ENCODE data around the gene STX7.
A peak's percentile ranks its signal among the peaks of the same experiment; 100 is the strongest.

Gene STX7

DNA sequence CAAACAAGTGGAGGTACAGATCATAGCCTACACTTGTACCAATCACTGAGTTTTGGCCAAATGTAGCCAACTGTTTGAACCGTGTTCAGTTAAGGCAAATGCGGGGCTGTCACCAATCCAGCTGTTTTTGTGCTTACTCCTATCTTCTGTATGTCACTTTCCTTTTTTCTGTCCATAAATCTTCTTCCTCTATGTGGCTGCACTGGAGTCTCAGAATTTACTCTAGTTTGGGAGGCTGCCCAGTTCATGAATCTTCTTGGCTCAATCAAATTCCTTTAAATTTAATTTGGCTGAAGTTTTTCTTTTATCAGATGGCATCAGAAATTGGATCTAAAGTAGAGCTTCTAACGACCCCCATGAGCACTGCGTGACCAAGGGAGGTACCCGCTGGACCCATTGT lies 11.7 kb upstream of the STX7 start:
- peaks cover 11% of the 10 kb centered on the region for H3K4me1 ChIP-seq
- DNase-seq (ENCODE audit: low spot score in 2 of 2) = no peak
- peaks cover 13% of the 10 kb centered on the region; the same call in 1 of the 2 replicates for H3K27me3 ChIP-seq (ENCODE audit: low read depth)
- in situ Hi-C loops (cut with MboI; ENCODE audit: low sequenced_read_pairs) = no loop called here
- no peaks in the 10 kb centered on the region for H3K9me3 ChIP-seq
- no peaks in the 10 kb centered on the region for H3K36me3 ChIP-seq (replicated peaks)
- H3K4me3 ChIP-seq = no peak overlapping the region

DNA sequence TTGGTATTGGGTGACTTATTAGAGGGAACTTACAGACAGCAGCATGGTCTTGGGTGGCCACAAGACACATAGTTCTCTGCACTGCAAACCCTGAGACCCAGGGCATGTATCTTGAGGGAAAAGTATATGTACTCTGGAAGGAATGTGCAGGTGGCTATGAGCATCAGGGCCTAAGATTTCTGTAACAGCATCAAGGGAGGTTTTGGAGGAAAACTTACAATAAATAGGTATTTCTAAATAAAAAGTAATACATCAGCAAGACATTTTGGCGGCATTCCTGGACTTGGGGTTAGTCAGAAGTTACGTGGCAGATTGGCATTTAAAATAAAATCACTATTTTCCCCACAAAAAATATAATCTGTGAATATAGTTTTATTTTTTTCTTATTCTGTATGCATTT lies 8.0 kb upstream of the STX7 start:
- Histone ChIP-seq H3K9me3 (no peaks in the 10 kb centered on the region), H3K4me3 (no peak overlapping the region), H3K36me3 (replicated peaks) (no peaks in the 10 kb centered on the region), H3K27me3 (ENCODE audit: low read depth) (peaks cover 13% of the 10 kb centered on the region; the same call in 1 of the 2 replicates), H3K4me1 (peaks cover 5% of the 10 kb centered on the region)
- DNase-seq (ENCODE audit: low spot score in 2 of 2) = no peak
- in situ Hi-C loops (cut with MboI; ENCODE audit: low sequenced_read_pairs) = no loop called here

DNA sequence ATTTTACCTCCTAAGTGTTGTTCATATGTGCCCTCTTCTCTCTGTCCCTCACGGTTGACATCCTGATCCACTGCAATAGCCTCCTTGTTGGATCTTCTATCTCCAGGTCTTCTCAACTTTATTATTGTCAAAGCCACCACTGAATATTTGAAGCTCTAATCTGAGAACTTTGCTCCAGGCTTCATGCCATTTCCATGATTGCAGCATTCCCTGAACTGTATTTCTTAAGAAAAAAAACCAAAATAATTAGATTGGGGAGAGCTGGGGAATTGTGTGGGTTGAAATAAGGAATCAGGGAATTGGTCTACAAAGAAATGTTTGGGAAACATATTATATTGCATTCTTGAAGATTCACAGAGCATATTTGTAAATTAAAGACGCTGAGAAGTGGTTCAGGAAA lies 2.5 kb upstream of the STX7 start:
- DNase-seq (ENCODE audit: low spot score in 2 of 2) = no peak
- H3K27me3 ChIP-seq (ENCODE audit: low read depth) = peaks cover 3% of the 10 kb centered on the region; the same call in 1 of the 2 replicates

DNA sequence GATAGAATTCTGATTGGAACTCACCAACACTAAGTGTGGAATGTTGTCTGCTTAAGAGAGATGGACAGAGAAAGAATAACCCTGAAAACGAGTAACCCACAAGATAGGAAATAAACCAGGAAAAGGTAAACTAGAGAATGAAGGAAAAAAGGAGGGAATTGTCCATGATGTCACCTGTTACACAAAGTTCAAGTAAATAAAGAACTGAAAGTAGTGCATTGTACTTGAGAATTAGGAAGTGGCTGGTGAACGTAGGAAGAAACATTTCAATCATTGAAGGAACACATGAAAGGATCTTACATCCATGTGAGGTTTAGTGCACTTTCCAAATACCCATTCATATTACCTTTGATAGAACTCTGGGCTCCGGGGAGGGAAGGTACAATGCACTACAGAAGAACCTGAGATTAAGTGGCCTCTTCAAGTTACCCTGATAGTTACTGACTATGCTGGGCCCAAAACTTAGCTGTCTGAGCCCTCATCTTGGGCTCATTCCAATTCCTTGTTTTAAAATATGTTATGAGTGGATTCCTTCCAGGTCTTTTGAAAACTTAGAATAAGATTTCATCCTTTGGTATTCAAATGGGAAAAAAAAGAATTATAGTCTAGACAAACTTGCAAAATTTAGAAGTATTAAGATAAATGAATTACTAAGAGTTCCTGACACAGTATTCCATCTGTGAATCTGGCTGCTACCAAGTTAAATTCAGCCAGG lies 1.1 kb upstream of the STX7 start:
- Histone ChIP-seq H3K9me3 (no peaks in the 10 kb centered on the region), H3K4me3 (no peak overlapping the region), H3K36me3 (replicated peaks) (no peaks in the 10 kb centered on the region), H3K4me1 (peaks cover 21% of the 10 kb centered on the region), H3K27me3 (ENCODE audit: low read depth) (peaks cover 3% of the 10 kb centered on the region; the same call in 1 of the 2 replicates)
- DNase-seq (ENCODE audit: low spot score in 2 of 2) = no peak
- in situ Hi-C loops (cut with MboI; ENCODE audit: low sequenced_read_pairs) = no loop called here

More for the DNA sequence above, 2.5 kb upstream of the STX7 start:
- in situ Hi-C loops (cut with MboI; ENCODE audit: low sequenced_read_pairs) = no loop called here
- Histone ChIP-seq H3K36me3 (replicated peaks) (no peaks in the 10 kb centered on the region), H3K4me1 (peaks cover 17% of the 10 kb centered on the region), H3K9me3 (no peaks in the 10 kb centered on the region), H3K4me3 (no peak overlapping the region)

DNA sequence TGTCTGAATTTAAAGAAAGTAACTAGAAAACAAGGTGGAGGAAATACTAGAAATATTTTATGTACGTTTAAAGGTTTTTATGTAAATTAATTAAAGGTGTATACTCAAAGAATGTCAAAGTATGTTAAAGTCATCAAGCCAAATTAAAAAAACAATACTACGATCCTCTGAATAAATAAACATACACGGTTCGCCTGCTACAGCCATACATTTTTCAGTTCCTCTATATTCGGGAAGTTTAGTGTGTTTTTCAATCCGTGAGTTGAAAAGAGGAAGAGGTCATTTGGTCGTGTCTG lies 626 bp downstream of the STX7 start:
- in situ Hi-C loops (cut with MboI; ENCODE audit: low sequenced_read_pairs) = no loop called here

DNA sequence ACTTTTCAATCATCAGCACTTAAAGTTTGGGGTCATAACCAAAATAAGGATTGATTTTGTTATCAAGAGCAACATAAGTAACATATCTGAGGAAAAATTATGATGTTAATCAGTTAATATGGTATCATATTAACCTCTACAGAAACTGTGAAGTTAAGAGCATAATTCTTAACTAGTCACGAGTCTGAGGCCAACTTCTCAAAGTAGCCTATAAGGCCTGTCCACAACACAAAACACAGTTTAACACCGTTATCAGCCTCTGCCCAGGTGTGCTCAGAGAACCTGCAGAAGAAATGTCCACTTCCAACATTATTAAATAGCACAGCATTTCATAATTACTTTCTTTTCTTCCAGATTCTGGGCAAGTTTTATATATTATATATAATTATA lies 1.1 kb downstream of the STX7 start:
- peak overlapping the region; percentile 86 for H3K4me3 ChIP-seq
- peaks cover 21% of the 10 kb centered on the region for H3K4me1 ChIP-seq
- H3K36me3 ChIP-seq (replicated peaks) = no peaks in the 10 kb centered on the region
- in situ Hi-C loops (cut with MboI; ENCODE audit: low sequenced_read_pairs) = no loop called here
- 0 out of 2 replicates have a peak, but pooled peaks cover 3% of the 10 kb centered on the region for H3K27me3 ChIP-seq (ENCODE audit: low read depth)
- no peaks in the 10 kb centered on the region for H3K9me3 ChIP-seq
- DNase-seq (ENCODE audit: low spot score in 2 of 2) = no peak

More for the DNA sequence above, 626 bp downstream of the STX7 start:
- Histone ChIP-seq H3K9me3 (no peaks in the 10 kb centered on the region), H3K4me1 (peaks cover 21% of the 10 kb centered on the region), H3K4me3 (peak overlapping the region; percentile 86), H3K36me3 (replicated peaks) (no peaks in the 10 kb centered on the region), H3K27me3 (ENCODE audit: low read depth) (0 out of 2 replicates have a peak, but pooled peaks cover 3% of the 10 kb centered on the region)
- no peak for DNase-seq (ENCODE audit: low spot score in 2 of 2)

DNA sequence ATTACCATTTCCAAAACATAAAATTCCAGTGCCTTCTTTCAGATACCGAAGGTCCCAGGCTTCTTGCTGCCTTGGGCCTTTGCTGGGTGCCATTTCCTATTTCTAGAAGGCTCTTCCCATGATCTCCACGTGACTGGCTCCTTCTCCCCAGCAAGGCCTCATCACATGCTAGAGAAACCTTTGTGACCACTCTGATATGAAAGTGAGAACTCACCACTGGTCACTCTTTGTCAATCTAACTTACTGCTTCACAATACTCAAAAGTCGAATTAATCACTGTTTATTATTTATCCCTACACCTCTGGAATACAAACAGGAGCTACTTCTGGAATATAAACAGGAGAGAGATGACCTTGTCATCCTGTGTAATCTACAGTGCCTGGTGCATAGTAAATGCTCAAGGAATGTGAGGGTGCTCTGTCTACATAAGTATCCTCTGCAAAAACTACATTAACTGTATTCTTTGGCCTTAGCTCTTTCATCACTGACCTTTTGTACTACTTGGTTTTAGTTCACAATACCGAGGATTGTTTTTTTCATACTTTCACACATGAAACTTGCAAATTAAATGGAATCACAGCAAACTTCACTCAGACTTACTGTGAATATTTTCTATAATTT lies 1.6 kb downstream of the STX7 start:
- 0 out of 2 replicates have a peak, but pooled peaks cover 3% of the 10 kb centered on the region for H3K27me3 ChIP-seq (ENCODE audit: low read depth)
- H3K4me1 ChIP-seq = peaks cover 22% of the 10 kb centered on the region
- H3K9me3 ChIP-seq = no peaks in the 10 kb centered on the region
- no peak for DNase-seq (ENCODE audit: low spot score in 2 of 2)
- in situ Hi-C loops (cut with MboI; ENCODE audit: low sequenced_read_pairs) = no loop called here
- no peak overlapping the region; the same call in 1 of the 2 replicates for H3K4me3 ChIP-seq
- no peaks in the 10 kb centered on the region for H3K36me3 ChIP-seq (replicated peaks)

DNA sequence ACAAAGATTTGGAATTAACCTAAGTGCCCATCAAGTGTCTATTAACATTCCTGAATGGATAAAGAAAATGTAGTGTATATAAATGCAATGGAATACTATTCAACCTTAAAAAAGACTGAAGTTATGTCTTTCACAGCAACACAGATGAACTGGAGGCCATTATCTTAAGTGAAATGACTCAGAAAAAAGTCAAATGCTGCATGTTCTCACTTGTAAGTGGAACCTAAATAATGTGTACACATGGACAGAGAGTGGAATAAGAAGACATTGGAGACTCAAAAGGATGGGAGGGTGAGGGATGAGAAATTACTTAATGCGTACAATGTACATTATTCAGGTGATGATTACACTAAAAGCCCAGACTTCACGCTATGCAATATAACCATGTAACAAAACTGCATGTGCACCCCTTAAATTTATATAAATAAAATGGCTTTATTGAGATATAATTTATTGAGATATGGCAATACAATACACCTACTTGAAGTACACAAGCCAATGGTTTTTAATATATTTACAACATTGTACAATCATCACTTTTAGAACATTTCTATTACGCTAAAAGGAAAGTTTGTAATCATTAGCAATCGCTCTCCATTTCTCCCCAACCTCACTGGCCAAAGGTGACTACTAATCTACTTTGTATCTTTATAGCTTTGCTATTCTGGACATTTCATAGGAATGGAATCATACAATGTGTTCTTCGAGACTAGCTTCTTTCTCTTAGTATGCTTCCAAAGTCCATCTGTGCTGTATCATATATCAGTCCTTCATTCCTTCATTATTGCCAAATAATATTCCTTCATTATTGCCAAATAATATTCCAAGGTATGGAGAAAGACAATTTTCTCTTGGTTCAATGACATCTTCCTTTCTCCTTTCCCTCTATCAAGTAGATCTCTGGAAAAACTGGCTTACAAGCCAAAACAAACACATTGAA lies 5.8 kb downstream of the STX7 start:
- Histone ChIP-seq H3K4me3 (no peak overlapping the region), H3K36me3 (replicated peaks) (peaks cover 4% of the 10 kb centered on the region; the same call in 1 of the 2 replicates), H3K4me1 (peaks cover 21% of the 10 kb centered on the region), H3K9me3 (no peaks in the 10 kb centered on the region), H3K27me3 (ENCODE audit: low read depth) (no peaks in the 10 kb centered on the region)
- DNase-seq (ENCODE audit: low spot score in 2 of 2) = no peak
- in situ Hi-C loops (cut with MboI; ENCODE audit: low sequenced_read_pairs) = no loop called here

DNA sequence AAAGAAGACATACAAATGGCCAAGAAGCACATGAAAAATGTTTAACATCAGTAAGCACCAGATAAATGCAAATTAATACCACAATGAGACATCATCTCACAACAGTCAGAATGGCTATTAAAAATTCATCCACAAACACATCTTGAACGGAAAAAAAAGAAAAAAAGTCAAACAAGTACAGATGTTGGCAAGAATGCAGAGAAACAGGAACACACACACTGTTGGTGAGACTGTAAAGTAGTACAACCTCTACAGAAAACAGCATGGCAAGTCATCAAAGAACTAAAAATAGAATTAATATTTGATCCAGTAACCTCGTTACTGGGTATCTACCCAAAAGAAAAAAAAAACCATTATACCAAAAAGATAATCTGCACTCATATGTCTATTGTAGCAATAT lies 6.5 kb downstream of the STX7 start:
- no peak for DNase-seq (ENCODE audit: low spot score in 2 of 2)
- Histone ChIP-seq H3K4me3 (no peak overlapping the region), H3K9me3 (no peaks in the 10 kb centered on the region), H3K36me3 (replicated peaks) (peaks cover 4% of the 10 kb centered on the region; the same call in 1 of the 2 replicates), H3K27me3 (ENCODE audit: low read depth) (no peaks in the 10 kb centered on the region), H3K4me1 (peaks cover 19% of the 10 kb centered on the region)
- in situ Hi-C loops (cut with MboI; ENCODE audit: low sequenced_read_pairs) = no loop called here

DNA sequence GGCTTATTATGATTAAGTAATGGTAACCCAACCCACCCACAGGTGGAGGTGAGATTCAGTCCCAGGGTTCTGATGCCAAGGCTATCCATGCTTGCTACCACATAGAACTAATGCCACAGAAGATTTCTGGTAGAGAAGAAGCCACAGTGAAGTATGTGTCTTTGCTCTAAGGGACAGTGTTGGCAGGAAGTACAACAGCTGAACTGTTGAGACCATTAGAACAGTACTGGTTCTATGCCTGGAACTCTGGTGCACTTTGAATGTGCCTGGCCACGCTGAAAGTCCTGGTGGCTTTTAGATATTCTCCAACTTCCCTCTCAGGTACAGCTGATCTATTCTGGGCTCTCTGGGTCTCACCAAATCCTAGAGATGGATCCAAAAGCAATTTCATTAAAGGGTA lies 7.8 kb downstream of the STX7 start:
- in situ Hi-C loops (cut with MboI; ENCODE audit: low sequenced_read_pairs) = no loop called here
- Histone ChIP-seq H3K4me3 (no peak overlapping the region), H3K4me1 (peaks cover 6% of the 10 kb centered on the region)

DNA sequence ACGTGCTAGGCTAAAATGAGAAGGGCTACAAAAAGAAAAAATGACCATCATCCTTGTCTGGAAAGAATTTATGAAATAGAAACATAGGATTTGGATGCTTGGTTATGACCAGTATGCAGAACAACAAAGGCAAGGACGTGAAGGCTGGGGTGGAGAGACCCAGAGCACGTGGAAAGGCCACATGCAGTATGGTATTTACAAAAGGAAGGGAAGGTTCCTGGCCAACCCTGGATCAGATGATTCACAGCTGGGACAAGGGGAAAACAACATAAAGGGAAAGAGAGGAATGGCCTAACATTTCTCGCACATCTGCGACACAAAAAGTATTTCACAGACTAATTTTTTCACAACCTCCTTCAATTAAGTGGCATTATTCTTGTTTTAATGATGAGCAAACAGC lies 8.2 kb downstream of the STX7 start:
- H3K36me3 ChIP-seq (replicated peaks) = peaks cover 8% of the 10 kb centered on the region; the same call in 1 of the 2 replicates
- no peaks in the 10 kb centered on the region for H3K27me3 ChIP-seq (ENCODE audit: low read depth)
- H3K4me3 ChIP-seq = no peak overlapping the region
- H3K9me3 ChIP-seq = no peaks in the 10 kb centered on the region
- in situ Hi-C loops (cut with MboI; ENCODE audit: low sequenced_read_pairs) = no loop called here
- no peak for DNase-seq (ENCODE audit: low spot score in 2 of 2)
- peaks cover 4% of the 10 kb centered on the region; the same call in 1 of the 2 replicates for H3K4me1 ChIP-seq

More for the DNA sequence above, 7.8 kb downstream of the STX7 start:
- H3K27me3 ChIP-seq (ENCODE audit: low read depth) = no peaks in the 10 kb centered on the region
- no peaks in the 10 kb centered on the region for H3K9me3 ChIP-seq
- H3K36me3 ChIP-seq (replicated peaks) = peaks cover 8% of the 10 kb centered on the region; the same call in 1 of the 2 replicates
- no peak for DNase-seq (ENCODE audit: low spot score in 2 of 2)

DNA sequence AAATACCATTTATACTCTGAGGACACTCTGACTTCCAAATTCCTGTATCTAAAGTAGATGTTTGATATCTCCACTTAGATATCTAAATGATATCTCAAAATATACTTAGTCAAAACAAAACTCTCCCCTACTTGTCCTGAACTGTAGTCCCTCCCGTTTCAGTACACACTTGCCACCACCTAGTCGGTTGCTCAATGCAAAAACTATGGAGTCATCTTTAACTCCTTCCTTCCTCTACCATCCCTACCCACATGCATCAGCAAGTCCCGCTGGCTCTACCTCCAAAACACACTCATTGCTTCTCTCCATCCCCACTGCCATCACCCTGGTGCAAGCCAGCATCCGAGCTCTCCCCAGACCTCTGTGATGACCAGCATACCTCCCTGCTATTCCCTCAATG lies 13.2 kb downstream of the STX7 start:
- no peaks in the 10 kb centered on the region for H3K27me3 ChIP-seq (ENCODE audit: low read depth)
- no peak overlapping the region for H3K4me3 ChIP-seq
- H3K36me3 ChIP-seq (replicated peaks) = peaks cover 8% of the 10 kb centered on the region; the same call in 1 of the 2 replicates
- no peaks in the 10 kb centered on the region for H3K9me3 ChIP-seq
- DNase-seq (ENCODE audit: low spot score in 2 of 2) = no peak
- in situ Hi-C loops (cut with MboI; ENCODE audit: low sequenced_read_pairs) = no loop called here
- no peaks in the 10 kb centered on the region for H3K4me1 ChIP-seq

DNA sequence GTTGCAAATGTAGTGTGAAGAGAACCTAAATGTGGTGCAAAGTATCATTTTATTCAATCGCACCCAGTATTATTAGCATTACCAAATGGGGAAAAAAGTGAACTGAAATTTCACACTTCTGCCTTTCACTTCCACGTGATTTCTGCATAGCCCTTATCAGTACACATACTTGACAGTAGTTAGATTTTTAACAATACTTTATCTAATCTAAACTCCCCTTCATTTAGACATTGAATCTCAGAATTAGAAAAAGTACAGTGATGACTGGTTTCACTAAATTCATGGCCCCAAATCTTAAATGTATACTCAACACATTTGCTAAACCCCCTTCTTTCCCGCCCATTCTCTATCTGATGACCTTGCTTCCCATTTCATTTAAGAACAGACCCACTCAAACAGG lies 14.3 kb downstream of the STX7 start:
- in situ Hi-C loops (cut with MboI; ENCODE audit: low sequenced_read_pairs) = no loop called here
- no peak for DNase-seq (ENCODE audit: low spot score in 2 of 2)
- Histone ChIP-seq H3K36me3 (replicated peaks) (peaks cover 11% of the 10 kb centered on the region), H3K27me3 (ENCODE audit: low read depth) (no peaks in the 10 kb centered on the region), H3K4me1 (no peaks in the 10 kb centered on the region), H3K4me3 (no peak overlapping the region), H3K9me3 (no peaks in the 10 kb centered on the region)

All from HAP-1 (cell line).